Ramos (cell line): ENCODE results near the gene VWA8.
"Not testable (repeated sequence)": the region's sequence is repeated elsewhere in the genome, so short reads cannot be mapped to it uniquely, and the experiment has no call there.

Experiments used
- in situ Hi-C: fragments of 300-500 bp; cut with MboI; formaldehyde crosslinking; loops from one replicate; pipeline ENCODE4 v1.14.3; 2022; ENCODE audit warnings: low sequenced_read_pairs; ENCODE audit not compliant: unreplicated experiment

The VWA8 gene

DNA sequence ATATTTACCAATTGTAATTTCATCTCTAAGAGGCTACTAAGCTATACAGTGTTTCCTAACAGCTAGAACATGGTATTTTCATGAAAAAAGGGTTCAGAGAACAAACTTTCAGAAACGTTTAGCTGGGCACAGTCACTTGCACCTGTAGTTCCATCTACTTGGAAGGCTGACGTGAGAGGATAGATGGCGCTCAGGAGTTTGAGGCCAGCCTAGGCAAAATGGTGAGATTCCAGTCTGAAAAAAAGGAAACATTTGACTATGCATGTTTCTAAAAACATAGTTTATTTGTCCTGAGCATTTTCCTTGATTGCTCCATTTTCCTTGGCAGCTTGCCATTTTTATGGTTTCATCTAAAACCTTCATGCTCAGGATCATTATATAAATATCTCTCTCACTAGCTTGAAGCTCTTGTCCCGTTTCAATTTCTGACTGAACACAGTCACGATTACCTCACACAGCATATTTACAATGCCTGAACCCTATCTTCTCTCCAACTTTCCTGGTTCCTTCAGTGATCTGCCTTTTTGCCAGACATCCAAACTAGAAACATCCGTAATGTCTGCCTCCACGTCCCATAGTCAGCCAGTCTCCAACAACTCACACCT is 302.8 kb downstream of the VWA8 start:
- in situ Hi-C loops: loop anchor here (10.0 kb wide), 1 partner anchor 273 kb away; no protein-coding TSS in a partner anchor

DNA sequence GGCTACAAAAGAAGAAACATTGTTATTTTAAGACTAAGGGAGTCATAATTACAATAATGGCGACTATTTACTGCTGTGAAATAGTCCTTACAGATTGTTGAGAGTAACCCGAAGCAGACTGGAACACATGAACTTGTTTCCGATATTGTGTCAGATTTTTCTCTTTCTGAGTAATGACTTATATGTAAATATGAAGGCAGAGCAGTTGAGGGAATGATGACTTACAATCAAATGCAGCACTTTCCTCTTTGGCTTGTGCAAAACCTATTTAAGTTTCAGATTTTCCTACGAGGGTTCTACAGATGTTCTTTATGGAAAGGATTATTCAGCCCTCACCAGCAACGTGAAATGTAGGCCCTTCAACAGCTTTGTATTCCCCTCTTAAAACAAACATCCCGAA is 304.9 kb downstream of the VWA8 start:
- in situ Hi-C loops: loop anchor here (10.0 kb wide), 1 partner anchor 271 kb away; no protein-coding TSS in a partner anchor

DNA sequence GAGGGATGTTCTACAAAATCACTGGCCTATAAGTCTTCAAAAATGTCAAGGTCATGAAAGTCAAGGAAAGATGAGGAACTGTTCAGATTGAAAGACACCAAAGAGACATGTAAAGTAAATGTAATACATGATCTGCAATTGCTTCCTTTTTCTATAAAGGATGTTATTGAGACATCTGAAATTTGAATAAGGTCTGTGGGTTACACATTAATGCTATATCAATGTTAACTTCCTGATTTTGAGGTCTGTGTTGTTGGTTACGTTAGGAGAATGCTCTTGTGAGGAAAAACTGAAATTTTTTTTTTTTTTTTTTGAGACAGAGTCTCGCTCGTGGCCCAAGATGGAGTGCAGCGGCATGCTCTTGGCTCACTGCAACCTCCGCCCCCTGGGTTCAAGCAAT is 306.1 kb downstream of the VWA8 start:
- in situ Hi-C loops: loop anchor here (10.0 kb wide), 1 partner anchor 270 kb away; no protein-coding TSS in a partner anchor

DNA sequence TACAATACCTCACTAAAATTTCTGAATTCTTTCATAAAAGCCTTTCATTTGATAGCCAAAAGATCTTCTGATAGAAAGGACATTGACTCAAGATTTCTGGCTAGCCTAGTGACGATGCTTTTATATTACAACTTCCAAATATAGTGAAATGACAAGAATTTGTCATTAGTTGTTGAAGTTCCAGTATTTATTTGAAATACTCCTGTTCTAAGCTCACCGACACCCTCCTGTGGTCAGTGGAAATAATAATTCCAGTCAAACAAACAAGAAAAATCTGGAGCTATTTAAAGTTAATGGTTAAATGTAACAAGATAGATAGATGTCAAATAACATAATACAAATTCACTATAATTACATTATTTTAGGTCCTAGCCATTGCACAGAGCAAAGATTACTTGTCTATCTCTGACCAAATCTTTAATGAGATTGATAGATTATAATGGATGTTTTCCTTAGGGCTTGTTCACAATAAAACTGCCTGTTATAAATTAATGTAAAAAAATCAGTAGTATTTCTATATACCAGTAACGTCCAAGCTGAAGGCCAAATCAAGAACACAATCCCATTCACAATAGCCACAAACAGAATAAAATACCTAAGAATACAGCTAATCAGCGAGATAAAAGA is 308.1 kb downstream of the VWA8 start:
- in situ Hi-C loops: loop anchor here (10.0 kb wide), 1 partner anchor 268 kb away; no protein-coding TSS in a partner anchor

DNA sequence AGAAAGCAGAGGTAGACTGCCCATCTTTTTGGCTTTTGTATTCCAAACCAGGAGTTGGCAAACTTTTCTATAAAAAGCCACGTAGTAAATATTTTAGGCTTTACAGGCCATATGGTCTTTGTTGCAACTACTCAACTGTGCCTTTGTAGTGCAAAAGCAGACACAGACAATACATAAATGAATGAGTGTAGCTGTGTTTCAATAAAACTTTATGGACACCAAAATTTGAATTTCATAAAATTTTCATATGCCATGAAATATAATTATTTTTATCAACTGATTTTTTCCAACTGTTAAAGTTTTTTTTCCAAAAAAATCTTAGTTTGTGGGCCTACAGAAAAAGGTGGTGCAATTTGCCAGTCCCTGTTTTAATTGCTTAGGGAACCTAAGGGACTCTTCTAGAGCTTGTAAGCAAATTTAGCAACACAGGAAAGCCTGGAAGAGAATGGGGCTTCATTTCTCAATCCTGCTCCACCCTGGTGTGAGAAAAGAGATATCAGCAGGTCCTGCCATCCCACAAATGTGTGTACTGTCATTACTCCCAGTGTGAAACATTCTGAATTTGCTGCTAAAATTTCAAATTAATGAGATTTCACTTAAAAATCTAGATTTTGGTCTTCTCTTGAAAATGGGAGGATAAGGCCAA is 309.4 kb downstream of the VWA8 start:
- in situ Hi-C loops: loop anchor here (10.0 kb wide), 1 partner anchor 267 kb away; no protein-coding TSS in a partner anchor

DNA sequence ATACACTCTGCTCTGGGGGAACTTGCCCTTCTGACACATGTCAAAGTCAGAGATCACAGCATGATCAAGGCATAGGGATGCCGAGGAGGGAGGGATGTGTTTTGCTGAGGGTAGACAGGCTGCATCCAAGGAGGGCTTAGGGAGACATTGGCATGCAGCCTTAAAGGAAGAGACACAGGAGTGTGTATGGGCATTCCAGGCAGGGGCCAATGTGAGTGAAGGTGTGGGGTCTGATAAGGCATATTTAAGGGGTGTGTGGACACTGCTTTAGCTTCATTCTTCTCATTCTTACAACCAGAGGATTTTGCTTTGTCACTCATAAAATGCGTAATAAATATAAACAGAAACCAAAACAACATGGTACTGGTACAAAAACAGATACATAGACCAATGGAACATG is 310.2 kb downstream of the VWA8 start:
- in situ Hi-C loops: loop anchor here (10.0 kb wide), 1 partner anchor 266 kb away; no protein-coding TSS in a partner anchor

DNA sequence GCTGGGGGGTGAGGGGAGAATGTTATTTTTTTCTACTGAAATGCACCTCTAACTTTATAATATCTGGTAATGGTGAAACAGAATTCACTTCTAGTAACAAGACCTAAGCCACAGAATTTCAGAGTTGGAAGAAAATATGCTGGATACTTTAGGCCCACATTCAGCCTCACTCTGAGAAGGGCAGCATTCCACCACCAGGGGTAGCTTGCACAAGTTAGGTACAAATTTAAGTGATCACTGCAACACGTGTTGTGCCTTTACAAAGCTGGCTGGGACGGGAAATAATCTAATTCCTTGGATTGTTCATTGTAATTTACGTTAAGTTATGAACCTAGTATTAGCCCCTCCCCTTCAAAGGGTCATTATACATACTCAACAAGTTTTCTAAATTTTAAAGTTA is 311.2 kb downstream of the VWA8 start:
- in situ Hi-C loops: loop anchor here (10.0 kb wide), 1 partner anchor 265 kb away; no protein-coding TSS in a partner anchor

DNA sequence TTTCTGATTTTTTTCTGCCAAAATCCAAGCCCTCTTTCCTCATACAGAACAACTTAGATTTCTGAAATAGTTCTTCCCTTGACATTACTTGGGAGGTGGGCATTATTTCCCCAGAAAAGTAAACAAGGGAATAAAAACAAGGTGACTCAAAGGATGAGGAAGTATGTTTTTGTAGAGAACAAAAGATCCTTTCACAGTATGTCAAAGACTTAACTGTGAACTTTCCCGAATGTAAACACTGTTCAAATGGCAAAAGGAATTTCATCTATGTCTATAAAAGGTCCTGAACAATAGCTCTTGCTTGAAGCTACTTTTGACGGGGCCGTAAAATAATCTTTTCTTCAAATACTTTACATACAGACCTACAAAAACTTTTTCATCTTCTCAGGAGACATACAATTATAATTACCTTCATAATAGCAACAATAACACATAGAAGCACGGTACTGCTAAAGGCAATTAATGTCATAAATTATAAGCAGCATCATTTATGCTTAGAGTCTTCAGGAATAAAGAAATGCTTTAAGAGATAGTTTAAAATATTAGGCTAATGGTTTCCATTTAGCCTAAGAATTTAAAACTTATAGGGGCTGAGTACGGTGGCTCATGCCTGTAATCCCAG is 312.5 kb downstream of the VWA8 start:
- in situ Hi-C loops: no loop called here

DNA sequence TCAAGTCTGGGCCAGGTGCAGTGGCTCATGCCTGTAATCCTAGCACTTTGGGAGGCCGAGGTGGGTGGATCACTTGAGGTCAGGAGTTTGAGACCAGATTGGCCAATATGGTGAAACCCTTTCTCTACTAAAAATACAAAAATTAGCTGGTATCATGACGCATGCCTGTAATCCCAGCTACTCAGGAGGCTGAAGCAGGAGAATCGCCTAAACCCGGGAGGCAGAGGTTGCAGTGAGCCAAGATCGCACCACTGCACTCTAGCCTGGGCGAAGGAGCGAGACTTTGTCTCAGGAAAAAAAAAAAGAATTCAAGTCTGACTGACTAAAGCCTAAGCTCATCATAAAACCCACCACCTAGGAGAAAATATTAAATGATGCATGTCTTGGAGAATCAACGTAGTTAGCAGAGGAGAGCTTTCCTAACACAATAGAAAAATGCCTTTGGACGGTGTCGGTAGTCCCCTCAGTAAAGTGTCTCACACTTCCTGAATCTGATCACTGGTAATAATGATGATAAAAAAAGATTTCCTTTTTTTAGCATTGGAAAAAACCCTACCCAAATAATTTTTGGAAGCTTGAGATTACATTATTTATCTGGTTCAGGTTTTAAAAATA is 313.1 kb downstream of the VWA8 start:
- in situ Hi-C loops: not testable (repeated sequence)

DNA sequence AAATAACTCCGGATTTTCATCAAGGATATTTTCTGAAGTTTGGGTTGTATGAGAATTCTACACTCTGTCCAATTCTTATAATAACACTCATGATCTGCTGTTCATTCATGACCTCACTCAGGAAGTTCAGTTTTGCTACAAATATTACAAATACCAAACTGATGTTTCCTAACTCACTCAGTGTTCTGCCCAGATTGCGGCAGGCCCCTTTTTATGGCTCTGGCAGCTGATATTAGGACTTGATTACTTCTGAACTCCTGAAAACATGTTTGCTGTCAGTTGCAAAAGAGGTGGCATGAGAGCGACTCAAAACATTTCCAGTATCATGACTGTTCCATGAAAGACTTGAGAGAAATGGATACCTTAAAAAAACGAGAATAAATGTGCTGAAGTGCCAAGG is 315.6 kb downstream of the VWA8 start:
- in situ Hi-C loops: no loop called here

DNA sequence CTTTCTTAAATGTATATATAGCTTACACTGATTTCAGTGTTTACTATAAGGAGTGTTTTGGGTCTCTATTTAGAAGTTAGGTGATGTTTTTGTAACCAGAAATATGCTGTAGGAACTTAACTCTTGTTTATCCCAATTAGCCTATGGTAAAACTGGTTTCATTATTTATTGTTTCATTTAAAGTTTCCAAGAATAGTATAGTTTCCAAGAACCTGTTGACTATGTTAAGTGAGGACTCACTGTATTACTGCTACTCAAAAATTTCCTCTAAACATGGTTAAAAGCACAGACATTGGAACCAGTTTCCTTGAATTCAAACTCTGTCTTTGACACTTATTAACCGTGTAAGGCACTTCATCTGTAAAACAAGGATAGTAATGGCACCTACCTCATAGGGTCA is 316.2 kb downstream of the VWA8 start:
- in situ Hi-C loops: no loop called here

DNA sequence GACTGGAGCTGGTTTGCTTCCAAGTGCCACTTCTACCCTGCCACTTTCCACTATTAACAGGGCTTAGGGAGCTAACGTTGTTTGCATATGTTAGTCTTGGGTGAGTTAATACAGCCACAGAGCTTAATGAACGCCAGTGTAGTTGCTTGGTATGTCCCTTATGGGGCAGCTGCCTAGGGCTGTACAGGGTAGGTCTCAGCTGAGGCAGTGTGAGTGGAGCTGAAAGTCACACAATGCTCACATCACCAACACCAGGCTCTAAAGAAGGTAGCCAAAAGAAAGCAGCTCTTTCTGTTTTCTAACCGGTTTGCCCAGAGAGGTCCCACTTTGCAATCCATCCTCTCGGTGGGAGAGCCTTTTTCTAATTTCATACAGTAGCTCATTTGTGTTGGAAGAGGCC is 317.4 kb downstream of the VWA8 start:
- in situ Hi-C loops: no loop called here

DNA sequence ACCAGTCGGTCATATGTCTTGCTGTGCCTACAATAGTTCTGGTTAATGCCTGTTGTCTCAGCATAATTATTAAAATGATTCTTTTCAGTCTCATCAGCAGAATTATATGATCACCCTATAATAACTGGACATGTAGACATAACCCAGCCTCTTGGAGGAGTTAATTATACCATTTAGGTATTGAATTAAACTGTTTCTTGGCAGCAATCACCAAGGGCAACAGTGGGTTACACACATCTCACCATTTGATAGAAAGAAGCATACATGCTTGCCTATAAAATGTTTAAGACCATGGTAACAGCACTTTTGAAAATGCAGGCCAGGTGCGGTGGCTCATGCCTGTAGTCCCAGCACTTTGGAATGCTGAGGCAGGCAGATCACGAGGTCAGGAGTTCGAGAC is 318.9 kb downstream of the VWA8 start:
- in situ Hi-C loops: no loop called here

DNA sequence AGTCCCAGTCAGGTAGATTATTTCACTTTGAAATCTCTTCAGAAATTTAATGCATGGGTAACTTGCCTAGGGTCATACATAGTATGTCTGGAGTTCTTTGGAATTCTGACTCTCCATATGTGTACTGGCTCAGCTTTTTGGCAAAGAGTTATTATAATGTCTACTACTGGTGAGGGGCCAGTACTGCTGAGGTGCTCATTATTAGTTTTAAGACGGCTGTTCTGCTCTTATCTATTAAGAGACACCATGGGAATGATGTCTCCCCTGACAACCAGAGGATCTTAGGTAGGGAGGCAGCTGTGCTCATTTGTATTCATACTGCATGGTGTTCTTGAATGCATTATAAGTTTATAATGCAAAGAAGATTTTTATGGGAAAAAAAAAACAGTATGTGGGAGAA is 319.5 kb downstream of the VWA8 start:
- in situ Hi-C loops: no loop called here

DNA sequence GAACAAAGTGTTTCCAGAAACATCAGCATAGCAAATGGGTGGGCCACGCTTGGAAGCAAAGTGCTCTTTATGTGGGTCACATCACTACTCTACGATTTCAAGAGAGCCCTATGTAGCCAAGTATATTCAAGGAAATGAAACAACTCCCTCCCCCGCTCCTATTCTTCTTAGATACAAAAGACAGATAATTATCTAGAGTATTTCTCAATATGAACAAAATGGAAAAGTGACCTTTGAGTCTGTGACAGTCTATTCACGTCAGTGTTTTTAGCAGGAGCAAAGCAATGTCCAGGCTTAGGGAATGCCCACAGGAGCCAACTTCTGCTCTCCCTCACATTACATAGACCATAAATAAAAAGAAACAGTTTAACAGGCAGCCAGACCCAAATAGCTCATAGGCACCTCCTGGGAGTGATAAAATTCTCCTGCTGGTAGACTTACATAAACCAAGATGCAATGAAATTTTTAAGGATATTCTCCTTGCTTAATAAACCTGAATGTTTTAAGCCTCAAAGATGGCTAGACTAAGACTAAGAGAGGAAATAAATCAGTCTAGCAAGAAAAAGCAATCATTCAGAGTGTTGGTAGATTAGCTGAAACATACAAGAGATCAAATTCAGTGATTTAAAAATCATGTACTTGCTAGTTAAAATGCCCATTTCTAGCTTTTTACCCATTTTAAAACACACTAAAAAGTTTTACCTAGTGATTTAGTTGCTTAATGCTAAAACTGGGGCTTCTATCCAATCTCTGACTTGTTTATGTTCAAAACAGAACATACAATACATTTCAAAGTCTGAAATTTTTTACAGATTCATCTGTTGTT is 320.7 kb downstream of the VWA8 start:
- in situ Hi-C loops: no loop called here

DNA sequence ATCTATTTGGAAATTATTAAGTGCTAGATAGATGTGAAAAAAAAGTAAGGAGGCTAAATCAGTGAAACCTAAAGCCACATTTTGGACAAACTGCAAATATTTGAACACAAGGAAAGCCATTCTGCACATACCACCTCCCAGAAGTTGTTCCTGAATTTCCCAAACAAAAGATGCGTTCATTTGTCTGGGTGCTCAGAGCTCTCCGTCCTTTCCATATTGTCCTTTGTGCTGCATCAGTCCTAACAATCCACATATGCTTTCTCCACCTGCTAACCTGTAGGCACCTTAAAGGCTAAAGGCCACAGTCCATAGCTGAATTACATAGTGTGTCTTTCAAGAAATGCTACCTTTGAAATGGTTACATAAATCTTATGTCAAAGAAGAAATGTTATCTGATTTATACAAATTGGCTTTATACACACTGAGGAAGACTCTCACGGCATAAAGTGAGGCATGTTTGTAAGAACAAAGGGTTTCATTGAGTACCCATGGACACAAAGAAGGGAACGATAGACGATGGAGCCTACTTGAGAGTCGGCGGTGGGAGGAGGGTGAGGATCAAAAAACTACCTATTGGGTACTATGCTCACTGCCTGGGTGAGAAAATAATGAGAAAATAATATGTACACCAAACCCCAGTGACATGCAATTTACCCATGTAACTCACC is 321.5 kb downstream of the VWA8 start:
- in situ Hi-C loops: no loop called here

DNA sequence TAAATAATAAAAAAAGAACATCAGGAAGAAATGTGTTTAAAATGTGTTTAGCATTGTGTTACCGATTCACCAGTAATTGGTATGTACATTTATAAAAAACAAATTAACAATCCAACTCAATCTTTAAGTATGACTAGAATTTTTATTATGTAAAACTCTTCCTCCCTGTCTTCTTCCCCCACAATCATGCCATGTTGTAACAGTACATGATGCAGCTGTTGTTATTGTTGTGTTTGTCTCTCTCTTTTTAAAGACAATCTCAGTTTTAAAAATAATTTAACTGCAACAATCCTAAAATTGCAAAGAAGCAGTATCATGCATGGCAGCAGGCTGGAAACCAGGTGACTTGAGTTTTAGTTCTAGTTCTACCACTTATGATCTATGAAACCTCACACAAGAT is 323.3 kb downstream of the VWA8 start:
- in situ Hi-C loops: no loop called here

DNA sequence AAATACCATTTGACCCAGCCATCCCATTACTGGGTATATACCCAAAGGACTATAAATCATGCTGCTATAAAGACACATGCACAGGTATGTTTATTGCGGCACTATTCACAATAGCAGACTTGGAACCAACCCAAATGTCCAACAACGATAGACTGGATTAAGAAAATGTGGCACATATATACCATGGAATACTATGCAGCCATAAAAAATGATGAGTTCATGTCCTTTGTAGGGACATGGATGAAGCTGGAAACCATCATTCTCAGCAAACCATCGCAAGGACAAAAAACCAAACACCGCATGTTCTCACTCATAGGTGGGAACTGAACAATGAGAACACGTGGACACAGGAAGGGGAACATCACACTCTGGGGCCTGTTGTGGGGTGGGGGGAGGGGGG is 323.9 kb downstream of the VWA8 start:
- in situ Hi-C loops: not testable (repeated sequence)

DNA sequence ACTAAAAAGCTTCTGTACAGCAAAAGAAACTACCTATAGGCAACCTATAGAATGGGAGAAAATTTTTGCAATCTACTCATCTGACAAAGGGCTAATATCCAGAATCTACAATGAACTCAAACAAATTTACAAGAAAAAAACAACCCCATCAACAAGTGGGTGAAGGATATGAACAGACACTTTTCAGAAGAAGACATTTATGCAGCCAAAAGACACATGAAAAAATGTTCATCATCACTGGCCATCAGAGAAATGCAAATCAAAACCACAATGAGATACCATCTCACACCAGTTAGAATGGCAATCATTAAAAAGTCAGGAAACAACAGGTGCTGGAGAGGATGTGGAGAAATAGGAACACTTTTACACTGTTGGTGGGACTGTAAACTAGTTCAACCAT is 324.3 kb downstream of the VWA8 start:
- in situ Hi-C loops: not testable (repeated sequence)
